ENCODE results near the gene USP25.
"Not testable (repeated sequence)": the region's sequence is repeated elsewhere in the genome, so short reads cannot be mapped to it uniquely, and the experiment has no call there.

USP25 gene

DNA sequence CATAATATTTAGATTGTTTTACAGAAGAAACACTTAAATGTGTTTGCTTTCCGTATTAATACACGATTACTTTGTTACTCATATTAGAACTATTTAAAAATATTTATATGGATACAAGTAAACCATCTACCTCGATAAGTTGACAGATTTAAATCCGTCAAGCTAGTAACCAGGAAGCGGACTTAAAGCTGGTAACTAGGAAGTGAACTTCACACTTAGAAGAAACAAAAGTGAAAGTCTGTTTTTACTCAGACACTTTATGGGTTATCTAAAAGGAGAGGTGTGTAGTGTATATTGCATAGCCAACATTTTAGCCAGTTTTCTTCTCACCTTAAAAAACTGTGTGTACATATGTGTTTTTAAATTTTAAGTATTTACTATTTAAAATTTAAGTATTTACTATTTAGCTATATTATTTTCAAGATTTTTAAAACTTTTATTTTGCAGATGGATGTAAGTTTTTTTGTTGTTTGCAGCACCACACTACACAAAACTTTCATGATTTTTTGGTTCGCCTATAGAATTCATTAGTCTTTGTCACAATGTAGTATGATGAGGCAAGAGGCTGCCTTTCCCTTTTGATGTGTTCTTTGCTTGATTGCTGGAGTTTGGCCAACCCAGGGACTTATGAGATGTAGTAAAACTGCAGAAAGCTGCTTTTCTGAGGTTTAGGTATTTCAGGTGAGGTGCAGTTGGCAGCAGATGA, 2.7 kb downstream of the USP25 start:
- DNase-seq, result no peak

- DNase-seq, result no peak
Observed at GRCh38 chr21:15732996-15733329, 3.2 kb downstream of the USP25 start.

DNA sequence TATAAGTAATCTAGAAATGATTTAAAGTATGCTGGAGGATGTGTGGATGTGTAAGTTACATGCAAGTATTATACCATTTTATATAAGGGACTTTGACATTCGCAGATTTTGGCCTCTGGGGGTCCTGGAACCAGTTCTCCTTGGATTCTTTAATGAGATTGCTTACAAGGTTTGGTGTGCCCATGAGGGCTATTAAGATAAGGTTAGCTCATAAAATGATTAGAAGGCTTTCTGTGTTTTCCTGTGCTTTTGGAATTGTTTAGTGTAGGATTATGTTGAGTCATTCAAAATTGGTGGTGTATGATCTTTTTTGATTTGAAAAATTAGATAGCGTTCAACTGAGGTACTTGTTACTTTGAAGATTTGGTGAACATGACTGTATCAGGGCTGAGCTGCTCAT, 5.6 kb downstream of the USP25 start:
- no peak for DNase-seq

DNA sequence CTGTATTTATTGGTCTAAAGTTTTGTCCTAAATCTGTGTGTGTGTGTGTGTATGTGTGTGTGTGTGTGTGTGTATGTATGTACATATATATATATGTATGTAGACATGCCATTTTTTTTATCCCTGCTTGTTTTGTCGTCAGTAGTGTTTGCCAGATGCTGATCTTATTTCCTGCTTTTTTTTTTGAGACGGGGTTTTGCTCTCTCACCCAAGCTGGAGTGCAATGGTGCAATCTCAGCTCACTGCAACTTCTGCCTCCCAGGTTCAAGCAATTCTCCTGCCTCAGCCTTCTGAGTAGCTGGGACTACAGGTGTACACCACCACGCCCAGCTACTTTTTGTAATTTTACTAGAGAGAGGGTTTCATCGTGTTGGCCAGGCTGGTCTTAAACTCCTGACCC, 6.1 kb downstream of the USP25 start:
- not testable (repeated sequence) for DNase-seq

GRCh38 chr21:15738779-15739178, 9.0 kb downstream of the USP25 start:
- DNase-seq, result not testable (repeated sequence)

- DNase-seq, result no peak
Observed at GRCh38 chr21:15740383-15740782, 10.6 kb downstream of the USP25 start.

- DNase-seq, result no peak
Observed at GRCh38 chr21:15741510-15741909, 11.7 kb downstream of the USP25 start.

DNA sequence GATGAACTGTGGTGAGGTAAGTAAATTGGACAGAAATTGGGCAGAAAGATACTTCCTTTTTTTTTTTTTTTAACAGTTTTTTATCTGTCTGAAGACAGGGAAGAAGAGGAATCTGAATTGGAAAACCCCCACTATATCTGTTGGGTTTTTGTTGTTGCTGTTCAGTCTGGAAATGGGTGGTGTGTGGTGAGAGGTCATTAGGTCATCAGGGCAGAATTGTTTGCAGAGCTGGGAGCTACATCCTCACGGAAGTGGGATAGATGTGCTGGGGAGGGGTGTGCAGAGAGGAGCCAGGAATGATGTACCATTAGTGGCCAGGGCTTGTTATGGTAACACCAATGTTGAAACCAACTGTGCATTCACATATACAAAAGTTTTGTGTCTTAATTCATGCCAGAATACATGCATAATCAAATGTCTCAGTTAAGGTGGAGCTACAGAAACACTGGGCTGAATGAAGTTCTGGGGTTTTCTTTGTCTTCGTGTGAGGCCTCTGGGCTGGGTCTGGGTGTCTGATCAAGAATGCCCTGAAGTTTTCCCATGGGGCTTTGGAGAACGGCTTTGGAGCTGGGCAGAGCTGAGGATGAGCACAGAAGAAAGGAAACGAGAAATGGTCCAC, 12.4 kb downstream of the USP25 start:
- no peak for DNase-seq

DNA sequence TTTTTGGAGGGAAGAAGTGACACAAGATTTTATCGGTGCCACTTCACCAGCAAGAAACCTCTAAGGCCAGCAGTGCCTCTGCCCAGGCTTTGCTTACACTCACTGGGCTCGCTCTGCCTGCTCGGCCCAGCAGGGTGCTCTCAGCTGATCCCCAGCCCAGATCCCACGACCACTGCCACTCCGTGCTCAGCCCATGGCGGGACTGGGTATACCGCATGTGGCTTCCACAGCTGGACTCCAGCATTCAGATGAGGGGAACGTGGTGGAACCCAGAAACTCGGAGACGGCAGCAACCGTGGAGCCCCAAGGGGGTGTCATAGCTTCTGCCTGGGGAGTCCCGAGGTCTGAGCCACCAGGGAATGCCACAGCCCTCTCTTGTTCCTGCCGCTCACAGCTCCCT, 12.9 kb downstream of the USP25 start:
- no peak for DNase-seq

GRCh38 chr21:15743593-15743992, 13.8 kb downstream of the USP25 start:
- no peak for DNase-seq

- DNase-seq, result no peak
Observed at GRCh38 chr21:15744926-15745325, 15.1 kb downstream of the USP25 start.

GRCh38 chr21:15748586-15748985, 18.8 kb downstream of the USP25 start:
- DNase-seq, result no peak

GRCh38 chr21:15749082-15749860, 19.5 kb downstream of the USP25 start:
- no peak for DNase-seq

DNA sequence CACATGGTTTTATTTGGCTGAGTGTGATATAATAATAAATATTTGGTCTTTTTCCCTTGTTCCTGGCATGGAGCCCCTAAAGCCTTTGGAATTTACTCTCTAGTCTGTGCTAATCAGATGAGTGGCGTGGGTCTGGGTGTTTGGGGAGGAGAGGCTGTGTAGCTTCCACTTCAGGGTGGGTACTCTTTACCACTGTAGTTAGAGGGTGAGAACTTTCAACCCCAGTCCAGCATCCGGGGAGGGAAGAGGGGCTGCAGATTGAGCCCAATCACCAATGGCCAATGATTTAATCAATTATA, 20.0 kb downstream of the USP25 start:
- DNase-seq, result no peak

DNA sequence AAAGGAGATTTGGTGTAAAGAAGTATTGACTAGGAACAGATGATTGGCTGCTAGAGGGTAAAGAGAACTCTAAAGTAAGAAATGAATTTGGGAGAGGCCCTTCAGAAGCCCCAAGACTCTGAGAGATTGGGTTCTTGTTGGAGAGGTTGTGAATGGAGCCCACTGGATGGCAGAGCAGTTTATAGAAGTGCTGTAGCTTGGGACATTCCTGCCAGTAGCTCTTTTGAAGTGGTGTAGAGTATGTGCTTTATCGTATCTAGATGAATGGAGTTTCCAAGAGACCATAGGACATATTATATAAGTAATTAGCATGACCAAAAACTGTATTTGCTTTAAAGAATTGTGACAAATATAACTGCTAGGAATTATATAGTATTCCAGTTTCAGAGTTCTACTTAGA, 21.3 kb downstream of the USP25 start:
- DNase-seq, result no peak

GRCh38 chr21:15751546-15751945, 21.8 kb downstream of the USP25 start:
- no peak for DNase-seq

DNA sequence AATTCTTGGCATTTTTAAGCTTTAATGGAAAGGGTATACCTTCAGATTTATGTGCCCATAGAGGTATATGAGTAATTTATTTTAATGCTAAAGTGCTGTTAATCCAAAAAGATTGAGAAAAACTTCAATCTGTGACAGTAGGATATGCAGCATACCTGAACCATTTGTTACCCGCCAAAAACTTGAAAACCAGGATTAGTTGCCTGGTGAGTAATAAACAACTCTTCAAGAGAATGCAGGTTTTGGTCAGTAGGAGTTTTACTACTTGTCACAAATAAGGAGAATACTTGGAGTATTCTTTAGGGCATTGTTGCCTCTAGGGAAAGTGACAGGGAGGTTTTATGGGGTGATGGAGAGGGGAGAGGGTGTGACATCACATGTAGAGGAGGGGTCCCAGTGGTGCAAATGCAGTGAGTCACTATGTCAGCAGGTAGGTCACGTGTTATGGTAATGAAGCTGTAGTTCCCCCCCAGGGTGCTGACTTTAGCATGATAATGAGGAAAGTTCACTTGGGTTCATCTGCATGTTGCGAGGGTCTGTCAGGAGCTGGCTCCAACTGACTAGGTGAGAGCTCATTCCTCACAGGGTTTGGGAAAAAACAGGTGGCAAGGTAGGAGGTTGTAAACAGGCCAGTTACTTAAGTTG, 23.1 kb downstream of the USP25 start:
- DNase-seq, result no peak

GRCh38 chr21:15753741-15754140, 24.0 kb downstream of the USP25 start:
- DNase-seq, result no peak

DNA sequence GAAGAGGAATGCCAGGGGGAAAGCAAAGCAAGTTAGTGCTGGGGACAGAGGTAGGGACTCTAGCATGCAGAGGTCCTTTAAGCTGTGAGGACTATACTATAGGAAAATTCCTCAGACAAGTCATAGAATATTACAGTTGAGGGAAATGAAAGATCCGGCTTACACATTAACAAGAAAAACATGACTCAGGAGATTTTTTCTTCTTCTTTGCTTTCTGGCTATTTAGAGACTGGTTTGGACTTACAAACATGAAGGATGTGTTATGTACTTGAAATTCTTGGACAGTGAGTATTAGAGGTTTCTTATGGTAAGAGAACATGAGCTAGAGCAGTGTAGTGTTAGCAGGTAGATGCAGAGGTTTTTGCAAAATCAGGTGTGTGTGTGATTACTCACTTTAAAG, 24.9 kb downstream of the USP25 start:
- DNase-seq, result no peak

GRCh38 chr21:15755125-15755524, 25.3 kb downstream of the USP25 start:
- no peak for DNase-seq

GRCh38 chr21:15759469-15759868, 29.7 kb downstream of the USP25 start:
- no peak for DNase-seq

GRCh38 chr21:15761507-15762100, 31.8 kb downstream of the USP25 start:
- DNase-seq, result no peak

DNA sequence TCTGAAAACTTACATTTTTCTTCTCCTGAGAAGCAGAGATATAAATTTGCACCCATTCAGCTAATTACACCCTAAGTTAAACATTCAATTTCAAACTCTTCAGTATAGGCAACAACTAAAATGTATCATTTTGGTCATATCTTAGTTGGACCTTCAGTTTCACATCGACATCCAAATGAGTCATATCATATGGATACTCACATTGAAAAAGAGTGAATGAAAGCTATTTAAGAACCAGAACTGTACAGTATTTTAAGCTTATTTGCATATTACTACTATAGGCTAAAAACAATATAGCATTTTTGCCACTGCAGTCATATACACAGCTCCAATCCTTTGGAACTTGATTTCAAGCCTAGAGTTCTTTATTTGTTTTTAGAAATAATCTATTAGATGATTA, 33.6 kb downstream of the USP25 start:
- no peak for DNase-seq

DNA sequence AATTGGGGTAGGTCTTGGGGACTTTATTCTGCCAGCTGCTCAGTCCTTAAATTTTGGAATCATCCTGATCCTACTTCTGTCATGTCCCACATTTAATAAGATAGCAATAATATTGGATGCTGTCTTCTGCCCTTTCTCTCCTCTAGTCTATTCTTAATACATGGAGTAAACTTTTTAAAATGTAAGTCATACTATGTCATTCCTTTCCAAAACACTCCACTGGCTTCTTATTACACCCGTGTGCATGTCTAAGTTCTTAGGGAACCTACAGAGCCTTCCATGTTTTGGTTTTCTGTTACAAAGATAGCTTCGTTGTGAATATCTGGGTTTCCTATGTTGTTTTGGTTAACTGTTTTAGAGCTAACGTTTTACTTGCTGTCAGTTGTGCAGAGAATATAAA, 35.1 kb downstream of the USP25 start:
- no peak for DNase-seq

All from DMS79 (cell line).